Central memory CD8-positive, alpha-beta T cell (primary cell): ENCODE data around the gene APP.
"Not testable (repeated sequence)": the region's sequence is repeated elsewhere in the genome, so short reads cannot be mapped to it uniquely, and the experiment has no call there.

ENCODE experiments used
- ATAC-seq: fragments of 150-1000 bp; cut with Tn5 transposase; replicated peaks from 2 replicates; pipeline ENCODE4 v1.10.0; 2022; ENCODE audit warnings: mild to moderate bottlenecking, moderate FRiP score, moderate number of reproducible peaks; ENCODE audit not compliant: poor library complexity, severe bottlenecking; ENCODE audit errors: extremely low read depth
- DNase-seq, 2 donors: peaks; one replicate each; pipeline ENCODE4 v3.0.0; 2021; ENCODE audit warnings: low spot score in 2 of 2
- H3K27ac Mint-ChIP-seq: one replicate; pipeline ENCODE4 v1.8.0; 2022; ENCODE audit warnings: low read depth, mild to moderate bottlenecking, moderate library complexity, mixed read lengths
- H3K27me3 Mint-ChIP-seq: one replicate; pipeline ENCODE4 v1.8.0; 2022; ENCODE audit warnings: mixed read lengths
- H3K36me3 Mint-ChIP-seq: one replicate; pipeline ENCODE4 v1.8.0; 2022; ENCODE audit warnings: mild to moderate bottlenecking, moderate library complexity, mixed read lengths; ENCODE audit not compliant: insufficient read depth
- H3K4me1 Mint-ChIP-seq: one replicate; pipeline ENCODE4 v1.8.0; 2022; ENCODE audit warnings: mixed read lengths
- H3K4me3 Mint-ChIP-seq: one replicate; pipeline ENCODE4 v1.8.0; 2022; ENCODE audit warnings: mild to moderate bottlenecking, moderate library complexity, mixed read lengths
- H3K9me3 Mint-ChIP-seq: one replicate; pipeline ENCODE4 v1.8.0; 2022; ENCODE audit warnings: mixed read lengths

APP gene

DNA sequence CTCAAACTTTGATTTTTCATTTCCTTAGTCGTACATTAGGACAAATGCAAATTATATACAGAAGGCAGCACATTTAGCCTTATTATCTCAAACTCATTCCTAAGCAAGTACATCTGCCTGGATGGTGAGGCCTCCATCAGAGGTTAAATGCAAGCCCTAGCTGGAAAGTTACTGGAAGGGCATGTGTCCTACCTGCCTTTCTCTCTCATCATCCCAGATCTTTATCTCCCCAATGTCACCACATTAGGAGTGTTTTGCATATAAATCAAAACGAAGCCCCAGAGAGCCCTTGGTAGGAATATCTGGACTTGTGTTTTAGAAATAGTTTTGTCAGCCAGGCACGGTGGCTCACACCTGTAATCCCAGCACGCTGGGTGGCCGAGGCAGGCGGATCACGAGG is 35.0 kb downstream of the APP start:
- Mint-ChIP-seq H3K4me1 (no peaks in the 10 kb centered on the region), H3K27ac (no peak overlapping the region), H3K36me3 (no peaks in the 10 kb centered on the region), H3K27me3 (no peaks in the 10 kb centered on the region), H3K9me3 (no peaks in the 10 kb centered on the region), H3K4me3 (no peak overlapping the region)
- no peak for DNase-seq
- ATAC-seq = no peak

- H3K27ac Mint-ChIP-seq = no peak overlapping the region
- no peaks in the 10 kb centered on the region for H3K4me1 Mint-ChIP-seq
- no peaks in the 10 kb centered on the region for H3K36me3 Mint-ChIP-seq
- H3K27me3 Mint-ChIP-seq = no peaks in the 10 kb centered on the region
- DNase-seq = no peak
- no peak for ATAC-seq
- no peak overlapping the region for H3K4me3 Mint-ChIP-seq
- no peaks in the 10 kb centered on the region for H3K9me3 Mint-ChIP-seq
Observed at GRCh38 chr21:26131554-26131953, 39.0 kb downstream of the APP start.

DNA sequence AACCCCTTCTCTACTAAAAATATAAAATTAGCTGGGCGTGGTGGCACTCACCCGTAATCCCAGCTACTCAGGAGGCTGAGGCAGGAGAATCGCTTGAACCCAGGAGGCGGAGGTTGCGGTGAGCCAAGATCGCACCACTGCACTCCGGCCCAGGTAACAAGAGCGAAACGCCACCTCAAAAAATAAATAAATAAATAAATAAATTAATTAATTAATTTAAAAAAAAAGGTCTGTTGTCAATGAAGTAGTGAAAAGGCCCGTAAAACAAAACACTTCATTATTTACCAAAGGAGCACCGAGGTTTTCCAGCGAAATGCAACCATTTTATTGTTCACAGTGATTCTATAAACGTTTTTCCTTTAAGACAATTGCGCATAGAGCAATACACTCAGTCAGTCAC is 39.5 kb downstream of the APP start:
- not testable (repeated sequence) for H3K9me3 Mint-ChIP-seq, H3K27ac Mint-ChIP-seq, DNase-seq, H3K4me1 Mint-ChIP-seq, H3K27me3 Mint-ChIP-seq, ATAC-seq, H3K4me3 Mint-ChIP-seq, H3K36me3 Mint-ChIP-seq

- Mint-ChIP-seq H3K4me1 (no peaks in the 10 kb centered on the region), H3K36me3 (no peaks in the 10 kb centered on the region), H3K9me3 (no peaks in the 10 kb centered on the region), H3K27ac (no peak overlapping the region), H3K4me3 (no peak overlapping the region), H3K27me3 (no peaks in the 10 kb centered on the region)
- no peak for ATAC-seq
- no peak for DNase-seq
Observed at GRCh38 chr21:26130249-26130881, 40.2 kb downstream of the APP start.

DNA sequence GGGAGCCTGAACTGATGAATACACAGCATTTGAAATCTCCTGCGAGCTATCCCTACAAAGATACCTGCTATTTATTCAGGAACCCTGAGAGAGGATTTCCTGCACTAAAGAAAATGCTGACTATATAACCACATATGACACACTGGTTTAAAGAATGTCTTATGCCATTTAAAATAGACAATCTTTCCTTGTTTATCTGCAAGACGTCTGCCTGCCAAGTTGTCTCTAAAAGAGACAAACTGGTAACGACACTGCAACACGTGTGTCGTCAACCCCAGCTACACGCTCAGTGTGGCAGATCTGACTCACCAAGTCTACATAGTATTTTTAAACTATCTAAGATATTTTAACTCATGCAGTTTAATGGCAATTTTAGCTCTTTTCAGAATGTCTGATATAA is 42.7 kb downstream of the APP start:
- ATAC-seq (no peak), DNase-seq (no peak)
- no peaks in the 10 kb centered on the region for H3K9me3 Mint-ChIP-seq
- no peaks in the 10 kb centered on the region for H3K27me3 Mint-ChIP-seq
- no peaks in the 10 kb centered on the region for H3K36me3 Mint-ChIP-seq
- no peak overlapping the region for H3K27ac Mint-ChIP-seq
- no peaks in the 10 kb centered on the region for H3K4me1 Mint-ChIP-seq
- H3K4me3 Mint-ChIP-seq = no peak overlapping the region

DNA sequence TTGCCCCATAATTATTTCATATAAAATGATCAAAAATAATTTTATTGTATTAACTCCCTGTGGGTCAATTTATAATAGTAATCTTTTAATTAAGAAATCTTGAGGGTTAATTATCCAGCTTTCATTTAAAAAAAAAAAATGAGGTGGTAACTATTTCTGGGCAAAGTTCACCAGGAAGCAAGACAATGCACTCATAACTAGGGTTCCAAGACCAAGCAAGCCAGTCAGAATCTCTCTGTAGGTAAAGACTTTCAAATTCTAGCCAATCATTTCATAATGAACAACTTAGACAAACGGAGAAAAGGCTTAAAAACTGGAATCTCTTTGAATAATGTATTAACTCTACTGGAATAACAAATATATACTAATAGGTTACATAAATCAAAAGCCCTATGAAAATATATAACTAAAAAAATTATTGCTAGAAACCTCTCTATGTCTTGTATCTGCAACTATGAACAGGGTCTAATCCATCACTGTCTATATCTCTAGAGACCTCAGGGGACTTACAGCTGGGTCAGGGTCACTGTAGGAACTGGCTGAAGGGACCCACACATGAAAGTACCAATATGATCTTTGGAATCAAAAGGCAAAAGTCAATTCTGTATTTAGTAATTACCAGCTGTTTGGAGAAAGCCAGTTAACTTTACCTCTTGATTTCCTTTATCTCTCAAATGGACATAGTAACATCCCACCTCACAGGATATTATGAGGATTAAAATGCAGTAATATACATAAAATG is 43.3 kb downstream of the APP start:
- Mint-ChIP-seq H3K4me3 (no peak overlapping the region), H3K27me3 (no peaks in the 10 kb centered on the region), H3K9me3 (no peaks in the 10 kb centered on the region), H3K36me3 (no peaks in the 10 kb centered on the region), H3K27ac (no peak overlapping the region), H3K4me1 (no peaks in the 10 kb centered on the region)
- ATAC-seq = no peak
- no peak for DNase-seq

DNA sequence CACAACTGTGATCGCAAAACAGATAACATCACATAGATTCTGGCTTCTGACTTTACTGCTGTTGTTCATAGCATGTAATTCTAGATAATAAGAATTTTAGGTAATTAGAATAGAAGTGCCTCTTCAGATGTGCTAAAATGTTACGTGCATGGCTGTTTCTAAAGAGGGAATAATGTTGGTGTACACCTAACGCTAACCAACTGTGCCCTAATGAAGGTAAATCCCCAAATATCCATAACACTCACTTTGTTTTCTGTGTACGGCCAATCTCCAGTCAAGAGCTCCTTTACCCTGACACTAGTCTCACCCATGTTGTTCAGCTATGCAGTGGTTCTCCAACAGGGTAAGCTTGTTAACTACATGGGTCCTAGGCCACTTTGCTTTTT is 44.4 kb downstream of the APP start:
- Mint-ChIP-seq H3K27me3 (no peaks in the 10 kb centered on the region), H3K27ac (no peak overlapping the region), H3K4me1 (no peaks in the 10 kb centered on the region), H3K36me3 (no peaks in the 10 kb centered on the region), H3K4me3 (no peak overlapping the region), H3K9me3 (no peaks in the 10 kb centered on the region)
- ATAC-seq = no peak
- no peak for DNase-seq

DNA sequence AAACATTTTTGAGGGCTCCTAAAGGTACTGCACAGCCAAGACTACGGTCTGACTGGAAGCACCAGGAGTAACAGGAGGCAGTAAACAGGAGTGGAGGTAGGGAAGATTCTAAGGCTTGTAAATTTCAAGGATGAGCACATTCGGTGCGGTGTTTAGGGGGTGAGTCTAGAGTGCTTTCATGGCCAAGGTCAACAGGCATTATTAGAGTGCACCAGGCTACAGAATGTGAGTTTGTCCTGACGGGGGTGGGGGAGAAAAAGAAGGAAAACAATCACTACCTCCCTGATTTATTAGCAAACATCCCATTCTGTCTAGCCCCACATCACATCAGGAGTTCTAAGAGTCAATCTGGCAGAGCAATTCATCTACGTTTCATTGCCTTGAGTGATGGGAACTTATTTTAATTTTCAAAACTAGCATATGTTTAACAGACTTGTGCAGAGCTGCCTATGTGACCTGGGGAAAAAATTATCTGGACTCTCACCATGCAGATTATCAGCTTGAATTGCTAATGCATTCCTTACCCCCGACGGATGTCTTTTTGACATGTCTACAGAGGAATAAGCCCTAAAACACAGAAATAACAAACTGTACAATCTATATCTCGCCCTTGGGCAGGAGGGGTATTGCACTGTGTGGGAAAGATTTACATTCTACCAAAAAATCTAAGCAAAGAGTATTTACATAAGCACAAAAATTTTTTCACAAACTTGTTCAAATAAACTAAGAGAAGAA is 45.0 kb downstream of the APP start:
- no peak for ATAC-seq
- Mint-ChIP-seq H3K27me3 (no peaks in the 10 kb centered on the region), H3K27ac (no peak overlapping the region), H3K4me3 (no peak overlapping the region), H3K36me3 (no peaks in the 10 kb centered on the region), H3K9me3 (no peaks in the 10 kb centered on the region), H3K4me1 (no peaks in the 10 kb centered on the region)
- no peak for DNase-seq

DNA sequence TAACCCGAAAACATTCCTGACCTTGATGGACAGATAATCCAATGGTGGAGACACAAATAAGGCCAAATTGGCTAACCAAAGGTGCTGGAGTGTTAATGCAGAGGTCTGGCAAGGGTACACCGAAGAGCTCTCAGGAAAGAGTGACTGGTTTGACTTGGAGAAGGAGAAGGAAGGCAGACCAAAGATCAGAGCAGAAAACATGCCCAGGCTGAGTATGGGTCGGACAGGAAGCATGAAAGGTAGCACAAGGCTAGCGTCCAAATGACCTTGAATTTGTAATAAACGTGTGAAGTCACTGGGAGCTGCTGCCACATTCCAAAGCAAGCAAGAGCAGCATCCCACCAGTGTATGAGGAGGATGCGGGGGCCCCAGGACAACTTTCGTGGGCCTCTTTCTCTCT is 45.7 kb downstream of the APP start:
- no peak for ATAC-seq
- H3K36me3 Mint-ChIP-seq = no peaks in the 10 kb centered on the region

GRCh38 chr21:26124421-26124833 is 46.1 kb downstream of the APP start:
- Mint-ChIP-seq H3K36me3 (no peaks in the 10 kb centered on the region), H3K27me3 (no peaks in the 10 kb centered on the region), H3K4me3 (no peak overlapping the region), H3K27ac (no peak overlapping the region), H3K4me1 (no peaks in the 10 kb centered on the region), H3K9me3 (no peaks in the 10 kb centered on the region)
- ATAC-seq (no peak), DNase-seq (no peak)

More for the DNA sequence above, 45.7 kb downstream of the APP start:
- Mint-ChIP-seq H3K27me3 (no peaks in the 10 kb centered on the region), H3K9me3 (no peaks in the 10 kb centered on the region), H3K27ac (no peak overlapping the region), H3K4me1 (no peaks in the 10 kb centered on the region), H3K4me3 (no peak overlapping the region)
- no peak for DNase-seq

DNA sequence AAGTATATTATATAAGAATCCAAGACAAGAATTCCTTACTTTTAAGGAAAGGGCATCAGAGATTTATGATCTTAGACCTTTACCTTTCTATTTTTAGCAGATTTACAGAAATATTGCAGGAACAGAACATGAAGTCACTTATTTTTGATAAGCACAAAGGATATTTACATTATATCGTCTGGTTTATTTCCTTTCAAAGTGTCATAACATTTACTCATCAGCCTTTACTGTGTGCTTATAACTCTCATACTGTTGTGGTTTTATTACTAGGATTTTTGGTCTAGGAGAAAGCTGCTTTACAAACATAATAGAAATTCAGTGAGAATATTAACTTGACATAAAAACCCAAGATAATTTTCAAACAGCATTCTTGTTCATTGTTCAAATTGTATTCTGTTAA is 47.6 kb downstream of the APP start:
- ATAC-seq = no peak
- Mint-ChIP-seq H3K36me3 (no peaks in the 10 kb centered on the region), H3K9me3 (no peaks in the 10 kb centered on the region), H3K27me3 (no peaks in the 10 kb centered on the region), H3K4me3 (no peak overlapping the region), H3K27ac (no peak overlapping the region), H3K4me1 (no peaks in the 10 kb centered on the region)
- DNase-seq = no peak

- H3K4me1 Mint-ChIP-seq = no peaks in the 10 kb centered on the region
- H3K4me3 Mint-ChIP-seq = no peak overlapping the region
- no peak overlapping the region for H3K27ac Mint-ChIP-seq
- no peaks in the 10 kb centered on the region for H3K27me3 Mint-ChIP-seq
- no peaks in the 10 kb centered on the region for H3K36me3 Mint-ChIP-seq
- H3K9me3 Mint-ChIP-seq = no peaks in the 10 kb centered on the region
- ATAC-seq = no peak
- DNase-seq = no peak
Observed at GRCh38 chr21:26120828-26121227, 49.7 kb downstream of the APP start.

GRCh38 chr21:26119906-26120305 is 50.7 kb downstream of the APP start:
- Mint-ChIP-seq H3K27me3 (no peaks in the 10 kb centered on the region), H3K9me3 (no peaks in the 10 kb centered on the region), H3K27ac (no peak overlapping the region), H3K4me3 (no peak overlapping the region), H3K4me1 (no peaks in the 10 kb centered on the region), H3K36me3 (no peaks in the 10 kb centered on the region)
- no peak for ATAC-seq
- DNase-seq = no peak
